ENCODE results near the gene MGAT5.

MGAT5 gene

DNA sequence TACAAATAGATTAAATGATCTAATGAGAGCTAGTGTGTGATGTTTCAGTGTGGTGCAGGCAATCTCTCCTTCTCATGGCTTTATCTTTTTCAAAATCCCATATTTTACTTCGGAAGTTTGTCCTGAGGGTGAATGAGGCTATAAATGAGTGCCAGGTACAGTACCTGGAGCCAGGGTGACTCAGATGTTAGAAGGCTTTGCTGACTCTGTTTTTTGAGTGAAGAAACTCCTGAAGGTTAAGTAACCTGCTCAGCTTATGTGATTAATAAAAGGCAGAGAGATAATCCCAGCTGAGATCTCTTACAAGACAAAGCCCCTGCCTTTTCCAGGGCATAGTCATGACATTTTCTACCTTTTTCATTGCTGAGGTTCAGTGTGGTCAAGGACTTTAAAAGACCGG lies 52.6 kb downstream of the MGAT5 start:
- no peak for DNase-seq

DNA sequence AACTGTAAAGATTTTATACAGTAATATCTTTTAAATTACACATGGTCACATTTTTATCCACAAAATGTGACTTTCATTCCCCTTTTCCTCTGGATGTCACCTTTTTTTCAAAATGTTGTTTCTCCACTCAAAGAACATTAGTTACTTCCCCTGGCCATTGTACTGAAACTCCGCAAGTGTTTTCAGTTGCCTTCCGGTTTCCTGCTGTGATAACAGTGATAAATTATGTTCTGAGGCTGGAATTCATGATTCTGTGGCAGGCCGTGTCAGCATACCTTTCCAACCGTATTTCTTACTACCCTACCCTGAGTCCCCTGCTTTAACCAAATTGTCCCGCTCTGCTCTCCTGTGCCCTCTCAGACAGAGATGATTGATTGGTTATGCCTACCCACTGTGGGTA lies 53.5 kb downstream of the MGAT5 start:
- DNase-seq, result no peak

DNA sequence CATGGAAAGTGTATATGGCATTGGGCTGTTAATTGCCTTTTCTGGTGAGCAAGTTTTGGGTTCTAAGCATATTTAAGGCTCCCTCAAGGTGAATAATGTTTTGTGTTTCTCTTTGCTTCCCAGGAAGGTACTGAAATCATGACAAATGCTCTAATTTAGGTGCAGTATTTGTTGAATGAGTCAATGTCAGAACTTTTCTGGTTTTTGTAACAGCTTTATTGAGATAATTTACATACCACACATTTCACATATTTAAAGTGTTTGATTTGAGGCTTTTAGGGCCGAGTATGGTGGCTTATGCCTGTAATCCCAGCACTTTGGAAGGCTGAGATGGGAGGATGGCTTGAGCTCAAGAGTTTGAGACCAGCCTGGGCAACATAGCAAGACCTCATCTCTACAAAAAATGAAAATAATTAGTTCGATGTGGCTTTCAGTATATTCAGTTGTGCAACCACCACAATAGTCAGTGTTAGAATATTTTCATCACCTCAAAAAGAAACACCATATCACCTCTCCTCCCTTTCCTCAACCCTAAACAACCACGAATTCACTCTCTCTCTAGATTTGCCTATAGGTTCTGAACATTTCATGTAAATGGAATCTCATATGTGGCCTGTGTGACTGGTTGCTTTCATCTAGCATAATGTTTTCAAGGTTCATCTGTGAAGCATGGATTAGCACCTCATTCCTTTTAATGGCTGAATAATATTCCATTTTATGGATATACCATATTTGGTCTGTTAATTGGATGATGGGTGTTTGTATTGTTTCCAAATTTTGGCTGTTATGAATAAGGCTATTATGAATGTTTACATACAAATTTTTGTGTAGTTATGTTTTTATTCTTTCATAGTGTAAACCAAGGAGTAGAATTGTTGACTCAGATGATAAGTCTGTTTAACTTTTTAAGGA lies 54.9 kb downstream of the MGAT5 start:
- no peak for DNase-seq

DNA sequence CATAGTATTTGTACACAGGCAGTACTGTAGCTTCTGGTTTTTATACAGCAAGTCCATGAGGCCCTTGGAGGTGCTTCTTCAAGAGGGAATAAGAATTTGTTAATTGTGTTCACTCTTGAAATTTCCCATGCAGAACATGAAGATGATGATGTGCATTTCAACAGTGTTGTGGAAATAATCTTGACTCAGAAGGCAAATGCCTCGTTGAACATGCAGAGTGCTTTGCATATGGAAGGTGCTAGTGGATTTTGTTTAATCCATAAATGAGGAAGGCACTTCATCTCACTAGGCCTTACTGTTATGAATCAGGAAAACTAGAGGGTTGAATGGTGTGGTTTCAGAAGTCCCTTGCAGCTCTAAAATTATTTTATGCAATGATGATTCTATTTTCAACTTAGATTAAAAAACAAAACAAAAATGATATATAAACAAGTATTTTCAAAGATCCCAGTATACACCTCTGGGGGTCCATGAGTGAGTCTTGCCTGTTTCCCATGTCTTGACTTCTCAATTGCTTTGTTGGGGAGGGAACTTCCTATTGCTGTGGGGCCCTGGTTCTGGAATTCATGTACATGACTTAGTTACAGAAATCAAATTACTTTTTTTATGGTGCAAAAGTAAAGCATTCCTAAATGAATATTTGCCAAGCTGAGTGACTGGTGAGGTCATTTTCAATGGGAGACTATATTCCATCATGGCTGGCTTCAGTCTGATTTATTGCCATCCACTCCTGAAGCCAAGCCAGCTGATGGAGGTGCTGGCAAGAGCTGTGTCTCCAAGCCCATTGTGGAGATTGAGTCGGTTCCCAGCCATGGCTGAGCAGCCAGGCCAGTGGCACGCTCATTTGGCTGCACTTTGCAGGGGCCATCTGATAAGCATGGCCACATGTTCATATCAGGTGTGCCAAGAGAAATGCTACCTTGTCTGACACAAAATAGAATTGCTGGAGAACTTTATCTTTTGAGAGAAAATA lies 56.5 kb downstream of the MGAT5 start:
- DNase-seq, result no peak

DNA sequence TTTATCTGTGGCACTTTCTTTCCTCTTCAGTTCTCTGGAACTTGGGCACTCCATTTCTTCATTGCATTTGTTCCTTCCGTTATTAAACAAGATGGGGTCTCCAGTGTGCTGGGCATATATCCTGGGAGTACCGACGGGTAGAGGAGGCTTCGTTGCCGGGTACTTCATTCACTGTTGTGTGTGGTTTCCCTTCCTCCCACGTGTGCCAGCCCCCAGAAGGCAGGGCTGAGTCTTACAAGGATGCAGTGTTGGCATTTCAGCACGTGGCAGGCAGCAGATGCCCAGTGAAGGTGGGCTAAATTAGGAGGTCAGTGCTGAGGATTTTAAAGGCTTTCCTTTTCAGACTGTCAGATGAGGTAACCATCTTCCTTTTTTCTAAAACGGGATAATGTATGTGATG lies 58.6 kb downstream of the MGAT5 start:
- DNase-seq, result no peak

DNA sequence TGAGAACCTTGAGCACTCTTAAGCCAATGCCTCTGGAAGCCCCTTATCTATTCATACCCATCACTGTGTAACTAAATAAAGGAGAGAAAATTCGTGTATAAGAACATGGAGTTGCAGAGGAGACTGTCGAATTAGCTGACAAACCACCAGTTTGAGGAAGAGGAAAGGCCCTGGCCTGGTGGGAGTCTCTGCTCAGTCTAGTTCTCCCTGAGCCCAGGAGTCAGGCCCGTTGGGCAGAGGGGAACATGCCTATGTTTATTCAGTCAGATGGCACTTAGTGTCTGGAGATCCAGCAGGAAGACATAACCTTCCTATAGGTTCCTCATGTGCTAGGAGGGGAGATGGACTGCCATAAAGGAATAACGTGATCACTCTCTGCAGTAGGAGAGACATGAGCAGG lies 60.3 kb downstream of the MGAT5 start:
- no peak for DNase-seq

DNA sequence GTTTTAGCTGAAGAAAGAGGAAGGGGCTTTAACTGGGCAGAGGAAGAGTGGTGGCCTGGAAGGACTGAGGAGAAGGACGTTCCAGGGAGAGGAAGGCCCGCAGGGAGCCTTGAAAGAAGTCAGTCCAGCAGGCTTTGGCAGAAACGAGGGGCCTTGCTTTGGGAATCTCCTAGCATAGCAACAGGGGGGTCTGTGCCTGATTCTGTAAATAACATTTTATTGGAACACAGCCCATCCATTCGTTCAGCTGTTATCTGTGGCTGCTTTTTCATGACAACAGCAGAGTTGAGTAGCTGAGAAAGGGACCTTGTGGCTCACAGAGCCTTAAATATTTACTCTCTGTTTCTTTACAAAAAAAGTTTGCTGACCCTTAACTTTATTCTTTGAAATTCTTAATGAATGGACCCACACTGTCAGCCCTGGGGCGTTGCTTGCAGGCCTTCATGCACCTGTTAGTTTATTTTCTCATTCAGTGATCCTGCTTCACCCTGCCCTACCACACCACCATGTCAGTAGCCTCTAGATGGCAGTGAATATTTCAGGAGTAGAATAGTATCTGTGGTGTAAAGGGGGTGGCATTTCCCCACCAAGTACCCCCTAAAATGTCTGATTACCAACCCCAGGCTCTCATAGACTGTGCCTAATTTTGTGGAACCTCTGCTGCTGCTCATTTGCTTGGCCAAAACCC lies 61.0 kb downstream of the MGAT5 start:
- DNase-seq, result no peak

DNA sequence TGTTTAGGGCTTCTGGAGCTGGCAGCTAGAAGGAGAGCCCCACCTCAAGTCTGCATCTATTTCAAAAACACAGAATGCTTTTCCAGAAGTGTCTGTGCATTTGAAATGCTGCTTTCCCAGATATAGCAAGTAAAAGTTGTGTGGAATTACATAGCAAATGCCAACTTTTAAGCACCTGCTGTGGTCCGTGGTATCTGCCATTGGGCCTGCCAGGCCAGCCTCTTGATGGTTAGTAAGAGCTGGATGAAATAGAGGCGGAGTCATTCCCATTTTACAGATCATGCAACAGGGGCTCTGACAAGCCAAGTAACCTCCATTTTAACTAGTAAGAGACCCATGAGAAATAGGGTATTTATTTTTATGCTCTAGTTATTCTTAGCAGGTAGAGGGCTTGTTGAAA lies 61.6 kb downstream of the MGAT5 start:
- no peak for DNase-seq

DNA sequence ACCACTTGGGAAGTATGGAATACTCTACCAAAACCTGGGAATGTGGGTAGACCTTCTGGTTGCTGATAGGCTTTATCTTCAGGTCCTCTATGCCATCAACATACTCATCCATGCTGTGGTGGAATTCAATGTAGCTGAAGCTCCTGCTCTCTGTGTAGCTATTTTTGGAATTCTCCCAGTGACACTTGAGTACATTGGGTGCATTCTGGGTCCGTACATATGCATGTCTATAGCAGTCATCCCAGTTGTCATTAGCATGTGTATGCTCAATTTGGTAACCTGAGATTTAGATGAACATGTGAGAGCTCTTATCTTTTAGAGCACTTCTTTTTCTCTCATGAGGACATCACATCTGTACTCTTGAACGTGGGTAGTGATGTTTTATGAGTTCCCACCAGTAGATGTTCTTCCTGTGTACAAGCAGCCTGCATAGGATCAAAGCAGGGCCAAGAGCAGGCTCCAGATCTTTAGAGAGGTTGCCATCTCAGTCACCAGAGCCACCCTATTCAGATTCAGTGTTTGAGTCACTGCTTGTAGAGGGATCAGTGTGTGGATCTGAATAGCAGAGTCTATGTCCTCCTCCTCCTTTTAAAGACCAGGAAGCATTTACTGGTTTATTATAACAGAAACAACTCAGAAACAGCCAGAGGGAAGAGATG lies 65.9 kb downstream of the MGAT5 start:
- peak; percentile 0 for DNase-seq

DNA sequence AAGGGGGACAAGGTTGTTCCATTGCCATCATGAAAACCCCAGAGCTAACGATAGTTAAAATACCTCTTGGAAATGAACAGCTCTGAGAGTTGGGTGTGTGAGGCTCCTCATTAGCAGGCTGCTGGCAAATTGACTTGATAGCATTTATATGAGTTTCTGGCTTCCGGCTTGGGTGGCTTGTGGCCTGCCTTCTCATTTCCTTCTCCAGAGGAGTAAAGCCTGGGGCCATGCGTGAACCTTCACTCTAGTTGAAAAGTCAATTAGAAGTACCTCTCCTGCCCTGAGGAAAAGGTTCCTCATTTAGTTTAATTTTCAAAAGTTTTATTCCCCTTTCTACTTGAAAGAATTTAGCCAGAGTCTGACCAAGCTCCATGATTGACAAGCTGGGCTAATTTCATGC lies 67.1 kb downstream of the MGAT5 start:
- DNase-seq, result no peak

DNA sequence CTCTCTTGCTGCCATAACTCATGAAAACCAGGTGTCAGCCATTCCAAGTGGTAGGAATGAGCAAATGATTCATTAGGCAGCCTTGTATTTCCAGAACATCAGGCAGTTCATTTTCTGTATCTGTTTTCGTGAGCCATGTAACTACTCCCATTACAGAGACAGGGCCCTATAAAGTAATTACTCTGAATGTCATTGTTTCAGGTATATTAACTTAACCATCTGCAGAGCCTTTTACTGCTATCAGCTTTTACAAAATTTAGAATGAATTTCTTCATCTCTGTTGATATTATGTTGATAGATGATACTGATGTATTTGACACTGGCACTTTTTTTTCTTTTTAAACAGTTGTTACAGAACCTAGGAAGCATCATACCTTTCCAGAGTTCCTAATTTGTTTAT lies 69.9 kb downstream of the MGAT5 start:
- DNase-seq, result no peak

DNA sequence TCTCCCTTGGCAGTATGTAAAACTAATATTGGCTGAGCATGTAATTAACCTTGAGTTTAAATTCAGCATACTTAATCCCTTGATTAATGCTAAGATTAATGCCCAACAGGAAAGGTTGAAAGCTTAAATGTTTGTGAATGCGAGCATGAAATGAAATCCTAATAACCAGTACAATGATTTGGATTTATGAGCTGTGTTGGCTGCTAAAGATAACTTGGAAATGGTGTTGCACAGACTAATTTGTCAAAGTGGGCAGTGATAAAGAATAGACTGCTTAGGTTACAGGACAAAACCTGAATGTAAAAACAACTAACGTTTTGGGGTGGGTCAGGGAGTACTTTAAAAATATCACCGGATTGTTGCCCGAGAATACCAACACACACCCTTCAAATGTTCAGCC lies 70.6 kb downstream of the MGAT5 start:
- DNase-seq, result no peak

DNA sequence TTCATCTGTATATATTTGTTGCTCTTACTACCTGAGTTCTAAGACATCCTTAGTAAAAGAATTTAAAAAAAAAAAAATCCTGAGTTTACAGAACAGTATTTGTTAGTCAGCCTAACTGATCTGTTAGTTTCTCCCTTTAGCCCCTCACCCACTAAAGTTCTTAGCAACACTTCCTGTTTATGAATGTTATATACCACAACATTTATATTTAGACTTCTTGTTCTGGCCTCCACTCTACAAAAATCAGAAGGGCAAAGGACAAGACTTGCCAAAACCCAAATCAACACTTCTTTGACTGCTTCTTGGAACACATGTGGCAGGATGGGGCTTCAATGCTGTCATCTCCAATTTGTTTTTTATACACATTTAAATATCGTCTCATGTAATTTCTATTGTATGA lies 71.1 kb downstream of the MGAT5 start:
- DNase-seq, result no peak

DNA sequence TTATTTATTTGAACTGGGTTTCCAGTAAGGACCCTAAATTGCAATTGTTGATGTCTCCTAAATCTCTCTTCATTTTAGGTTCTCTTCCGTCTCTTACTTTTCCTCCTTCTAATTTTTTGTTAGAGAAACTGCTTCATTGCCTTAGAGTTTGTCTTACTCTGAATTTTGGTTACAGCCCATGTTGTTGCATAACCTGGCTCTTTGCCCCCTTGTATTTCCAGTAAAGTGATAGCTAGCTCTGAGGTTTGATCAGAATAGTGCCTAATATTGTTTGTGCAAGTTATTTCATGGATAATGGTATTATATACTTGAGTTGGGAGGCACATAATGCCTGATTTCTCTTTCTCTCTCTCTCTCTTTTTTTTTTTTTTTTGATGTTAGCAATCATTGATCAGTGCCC lies 71.8 kb downstream of the MGAT5 start:
- no peak for DNase-seq

DNA sequence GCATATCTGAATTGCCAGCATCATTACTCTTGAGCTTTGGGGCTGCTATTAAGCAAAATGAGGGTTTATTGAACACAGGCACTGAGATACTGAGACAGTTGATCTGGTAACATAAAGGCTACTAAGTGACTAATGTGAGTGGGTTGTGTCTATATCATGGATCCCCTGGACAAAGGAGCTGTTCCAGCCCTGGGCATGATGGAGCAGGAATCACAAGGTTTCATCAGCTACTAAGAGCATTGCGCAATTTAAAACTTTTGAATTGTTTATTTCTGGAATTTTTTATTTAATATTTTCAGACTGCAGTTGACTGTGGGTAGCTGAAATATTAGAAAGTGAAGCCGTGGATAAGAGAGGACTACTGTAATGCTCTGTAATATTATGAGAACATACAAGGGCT lies 73.5 kb downstream of the MGAT5 start:
- no peak for DNase-seq

DNA sequence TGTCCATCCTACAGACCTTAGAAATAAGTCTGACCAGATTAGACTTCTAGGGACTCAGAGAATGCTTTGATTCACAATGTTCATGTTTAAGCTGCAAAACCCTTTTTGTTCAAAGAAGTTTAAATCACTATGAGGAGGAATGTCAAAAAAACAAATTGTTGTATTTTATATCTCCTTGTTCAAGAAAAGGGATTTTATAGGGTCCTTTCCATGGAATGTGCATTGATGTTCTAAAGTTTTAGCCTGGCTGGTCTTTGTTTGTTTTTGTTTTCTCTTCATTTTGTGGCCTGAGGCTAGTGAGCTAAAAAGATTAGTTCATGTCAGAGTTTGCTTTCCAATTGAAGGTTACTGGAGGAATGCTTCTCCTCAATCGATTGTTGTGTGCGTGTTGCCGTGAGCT lies 77.2 kb downstream of the MGAT5 start:
- DNase-seq, result no peak

DNA sequence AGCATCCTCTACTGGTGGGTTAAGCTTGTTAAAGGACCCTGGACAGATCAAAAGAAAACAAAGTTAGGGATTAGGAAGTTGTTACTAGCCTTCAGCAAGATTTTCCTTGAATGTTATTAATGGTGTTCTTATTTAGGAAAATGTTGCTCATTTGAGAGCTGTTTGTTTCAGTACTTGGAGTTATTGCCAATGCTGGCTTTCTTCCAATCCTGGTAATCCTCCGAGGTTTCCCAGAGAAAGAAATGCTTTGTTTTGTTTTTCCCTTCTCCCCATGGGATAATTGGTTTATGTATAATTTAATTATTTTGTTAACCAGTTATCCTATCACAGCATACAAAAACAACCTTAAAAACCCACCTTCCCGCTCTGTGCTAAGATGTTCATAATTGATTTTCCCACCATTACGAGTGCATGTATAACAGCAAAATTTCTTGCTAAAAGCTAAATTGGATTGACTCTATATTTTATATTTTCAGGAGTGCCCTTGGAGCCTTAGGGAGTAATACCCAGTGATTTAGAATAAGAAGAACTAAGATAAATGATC lies 79.8 kb downstream of the MGAT5 start:
- DNase-seq, result no peak

DNA sequence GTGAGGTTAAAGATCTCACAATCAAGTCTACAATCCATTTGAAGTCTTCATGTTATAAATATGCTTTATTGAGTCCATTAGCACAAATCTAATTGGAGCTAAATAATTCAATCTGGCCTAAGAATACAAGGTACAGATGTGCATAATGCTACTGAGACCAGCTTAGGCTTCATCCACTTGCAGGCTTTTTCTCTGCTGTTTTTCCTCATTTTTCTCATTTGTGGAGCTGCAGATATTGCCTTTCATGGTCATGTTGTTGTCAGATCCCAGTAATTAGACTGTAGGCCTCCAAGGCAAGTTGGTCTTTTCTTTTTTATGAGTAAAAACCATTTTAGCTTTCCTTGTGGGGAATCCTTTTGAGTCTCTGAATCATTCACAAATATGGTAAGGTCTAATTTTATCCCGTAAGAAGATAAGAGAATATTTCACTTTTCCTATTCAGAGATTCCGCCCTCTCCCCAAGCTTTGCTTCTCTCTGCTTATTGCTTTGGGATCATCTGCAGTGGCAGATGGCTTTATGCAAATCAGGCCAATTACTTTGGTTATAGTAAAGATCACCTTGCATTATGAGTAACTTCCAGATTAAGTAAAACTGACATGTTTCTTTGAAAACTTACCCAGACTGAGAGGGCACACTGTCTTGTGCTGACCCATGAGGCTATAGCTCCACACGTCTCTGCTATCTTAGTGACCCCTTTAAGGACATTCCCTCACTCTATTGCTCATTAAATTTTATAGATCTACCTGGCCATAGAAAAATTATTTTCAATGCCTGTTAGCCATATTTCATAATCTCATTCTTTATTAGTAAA lies 80.9 kb downstream of the MGAT5 start:
- no peak for DNase-seq

DNA sequence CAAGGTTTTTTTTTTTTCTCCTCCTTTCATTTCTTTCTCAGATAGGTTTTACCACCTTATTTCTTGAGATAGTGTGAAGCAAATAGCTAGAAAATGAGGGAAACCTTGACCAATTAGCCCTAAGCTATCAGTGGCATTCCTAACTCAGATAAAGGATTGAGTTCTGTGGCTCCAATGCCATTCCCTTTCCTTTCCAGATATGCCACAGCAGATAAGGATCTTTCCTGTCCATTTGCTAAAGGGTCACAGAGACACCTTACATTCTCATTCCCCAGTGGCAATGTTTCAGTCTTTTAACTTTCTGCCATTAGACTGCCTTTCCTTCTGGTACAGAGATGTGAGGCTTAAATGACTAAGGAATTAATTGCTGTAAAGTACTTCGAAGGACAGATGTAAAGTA lies 81.7 kb downstream of the MGAT5 start:
- no peak for DNase-seq

DNA sequence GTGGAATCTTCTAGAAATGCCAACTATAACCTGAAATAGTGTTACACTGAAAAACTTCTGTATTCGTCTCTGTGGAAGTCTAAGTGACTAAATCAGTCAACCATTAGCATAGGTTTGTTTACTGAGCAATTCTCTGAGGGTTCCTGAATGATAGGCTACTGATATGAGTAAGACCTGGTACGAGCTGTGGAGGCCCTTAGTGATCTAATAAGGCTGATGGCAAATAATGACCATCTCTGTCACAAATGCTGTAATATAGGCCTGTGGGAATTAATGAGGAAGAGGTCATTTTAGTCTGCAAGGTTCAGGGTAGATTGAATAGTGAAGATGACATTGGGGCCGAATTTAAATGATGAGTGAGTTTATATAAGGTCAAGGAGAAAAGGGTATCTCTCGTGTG lies 82.5 kb downstream of the MGAT5 start:
- DNase-seq, result no peak

DNA sequence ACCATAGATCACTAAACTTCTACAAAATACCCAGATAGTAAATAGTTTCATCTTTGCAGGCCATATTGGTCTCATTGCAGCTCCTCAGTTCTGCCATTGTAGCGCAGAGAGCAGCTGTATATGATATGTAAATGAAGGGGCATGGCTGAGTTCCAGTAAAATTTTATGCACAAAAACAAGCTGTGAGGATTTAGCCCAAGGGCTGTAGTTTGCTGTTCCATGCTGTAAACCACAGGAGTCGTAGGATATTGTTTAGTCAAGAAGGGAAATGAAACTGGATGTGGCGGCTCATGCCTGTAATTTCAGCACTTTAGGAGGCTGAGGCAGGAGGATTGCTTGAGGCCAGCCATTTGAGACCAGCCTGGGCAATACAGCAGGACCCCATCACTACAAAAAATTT lies 83.0 kb downstream of the MGAT5 start:
- DNase-seq, result no peak

DNA sequence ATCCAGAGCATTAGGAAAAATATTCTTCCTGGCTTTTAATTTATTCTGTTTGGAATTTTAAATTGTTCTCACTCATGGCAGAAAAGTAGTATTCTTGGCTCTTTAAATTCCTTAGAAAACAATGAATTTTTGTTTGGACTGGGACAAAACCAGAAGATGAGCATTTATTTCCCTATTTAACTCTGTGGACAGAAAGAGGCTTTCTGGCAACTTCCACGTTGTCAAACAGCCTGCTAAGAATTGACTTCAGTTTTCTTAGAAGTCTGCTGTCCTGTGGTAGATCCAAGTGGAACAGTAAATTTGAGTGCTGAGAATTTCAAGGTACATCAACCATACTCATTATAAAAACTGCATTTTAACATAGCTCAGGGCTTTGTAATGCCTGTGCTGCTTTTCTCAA lies 83.8 kb downstream of the MGAT5 start:
- no peak for DNase-seq

All from DMS53 (cell line).